Measurements from ENCODE around the gene DCC.

- TF ChIP-seq, protein P1, sequence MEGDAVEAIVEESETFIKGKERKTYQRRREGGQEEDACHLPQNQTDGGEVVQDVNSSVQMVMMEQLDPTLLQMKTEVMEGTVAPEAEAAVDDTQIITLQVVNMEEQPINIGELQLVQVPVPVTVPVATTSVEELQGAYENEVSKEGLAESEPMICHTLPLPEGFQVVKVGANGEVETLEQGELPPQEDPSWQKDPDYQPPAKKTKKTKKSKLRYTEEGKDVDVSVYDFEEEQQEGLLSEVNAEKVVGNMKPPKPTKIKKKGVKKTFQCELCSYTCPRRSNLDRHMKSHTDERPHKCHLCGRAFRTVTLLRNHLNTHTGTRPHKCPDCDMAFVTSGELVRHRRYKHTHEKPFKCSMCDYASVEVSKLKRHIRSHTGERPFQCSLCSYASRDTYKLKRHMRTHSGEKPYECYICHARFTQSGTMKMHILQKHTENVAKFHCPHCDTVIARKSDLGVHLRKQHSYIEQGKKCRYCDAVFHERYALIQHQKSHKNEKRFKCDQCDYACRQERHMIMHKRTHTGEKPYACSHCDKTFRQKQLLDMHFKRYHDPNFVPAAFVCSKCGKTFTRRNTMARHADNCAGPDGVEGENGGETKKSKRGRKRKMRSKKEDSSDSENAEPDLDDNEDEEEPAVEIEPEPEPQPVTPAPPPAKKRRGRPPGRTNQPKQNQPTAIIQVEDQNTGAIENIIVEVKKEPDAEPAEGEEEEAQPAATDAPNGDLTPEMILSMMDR (IDR thresholded peaks at IDR 0.05), result no peak
- TF ChIP-seq POLR2A (IDR thresholded peaks at IDR 0.05), result no peak
Measured at GRCh38 chr18:52701219-52701935, 361.4 kb downstream of the DCC start.

All from testis (tissue), 2 donors.